RWPE2 (cell line): ENCODE measurements around the gene KLF11.
"Not testable (repeated sequence)": the region's sequence is repeated elsewhere in the genome, so short reads cannot be mapped to it uniquely, and the experiment has no call there.

Source experiments
- ATAC-seq: fragments of 200-7000 bp; cut with Tn5 transposase; 3 replicates; pipeline ENCODE4 v1.9.1; 2021; ENCODE audit warnings: low read depth
- DNase-seq: peaks from one replicate; pipeline ENCODE4 v3.0.0-alpha.2; 2020; ENCODE audit warnings: low spot score
- H3K27ac ChIP-seq: fragments of 450-650 bp; 2 replicates; pipeline ENCODE4 v1.5.1; 2017; ENCODE audit warnings: mild to moderate bottlenecking; ENCODE audit not compliant: poor library complexity, severe bottlenecking
- H3K27me3 ChIP-seq: fragments of 250-450 bp; sonication (Bioruptor Pico); 2 replicates; pipeline ENCODE4 v1.5.1; 2021; ENCODE audit warnings: mild to moderate bottlenecking, moderate library complexity; ENCODE audit not compliant: insufficient read depth, poor library complexity, severe bottlenecking
- H3K36me3 ChIP-seq: fragments of 250-450 bp; sonication (Bioruptor Pico); 2 replicates; pipeline ENCODE4 v1.5.1; 2020; ENCODE audit warnings: low read depth, mild to moderate bottlenecking, moderate library complexity
- H3K4me1 ChIP-seq: fragments of 250-450 bp; sonication (Bioruptor Pico); 2 replicates; pipeline ENCODE4 v1.5.1; 2021; ENCODE audit warnings: mild to moderate bottlenecking, moderate library complexity; ENCODE audit not compliant: insufficient read depth, poor library complexity, severe bottlenecking
- H3K4me3 ChIP-seq: fragments of 250-450 bp; sonication (Bioruptor Pico); 2 replicates; pipeline ENCODE4 v1.5.1; 2021; ENCODE audit warnings: mild to moderate bottlenecking, moderate library complexity; ENCODE audit not compliant: severe bottlenecking
- H3K9me3 ChIP-seq: fragments of 250-450 bp; sonication (Bioruptor Pico); 2 replicates; pipeline ENCODE4 v1.5.1; 2021; ENCODE audit warnings: mild to moderate bottlenecking, moderate library complexity; ENCODE audit not compliant: severe bottlenecking
- CTCF ChIP-seq: fragments of 450-650 bp; IDR thresholded peaks from one replicate; pipeline ENCODE4 v1.5.1; 2017; ENCODE audit warnings: mild to moderate bottlenecking, moderate library complexity; ENCODE audit not compliant: poor library complexity, severe bottlenecking

The KLF11 gene

GRCh38 chr2:10028407-10028987 is 14.9 kb upstream of the KLF11 start:
- no peaks in the 10 kb centered on the region for H3K4me1 ChIP-seq

GRCh38 chr2:10028988-10029874 is 14.1 kb upstream of the KLF11 start:
- no peak for DNase-seq
- ATAC-seq, result peak; percentile 48
- TF ChIP-seq CTCF, result no peak
- H3K36me3 ChIP-seq, result no peaks in the 10 kb centered on the region
- H3K9me3 ChIP-seq, result no peaks in the 10 kb centered on the region
- H3K27ac ChIP-seq, result no peak overlapping the region
- H3K27me3 ChIP-seq, result no peaks in the 10 kb centered on the region
- H3K4me3 ChIP-seq, result no peak overlapping the region
- no peaks in the 10 kb centered on the region for H3K4me1 ChIP-seq

More at GRCh38 chr2:10028407-10028987, 14.9 kb upstream of the KLF11 start:
- Histone ChIP-seq H3K36me3 (no peaks in the 10 kb centered on the region), H3K4me3 (no peak overlapping the region), H3K27ac (no peak overlapping the region), H3K27me3 (no peaks in the 10 kb centered on the region), H3K9me3 (no peaks in the 10 kb centered on the region)
- no peak for TF ChIP-seq CTCF
- DNase-seq (no peak), ATAC-seq (no peak)

GRCh38 chr2:10029875-10030223 is 13.5 kb upstream of the KLF11 start:
- no peak for DNase-seq
- Histone ChIP-seq H3K4me1 (no peaks in the 10 kb centered on the region), H3K4me3 (no peak overlapping the region), H3K27me3 (no peaks in the 10 kb centered on the region), H3K36me3 (no peaks in the 10 kb centered on the region), H3K27ac (no peak overlapping the region), H3K9me3 (no peaks in the 10 kb centered on the region)
- no peak for ATAC-seq
- no peak for TF ChIP-seq CTCF

GRCh38 chr2:10030311-10030736 is 13.0 kb upstream of the KLF11 start:
- Histone ChIP-seq H3K36me3 (no peaks in the 10 kb centered on the region), H3K4me1 (no peaks in the 10 kb centered on the region), H3K4me3 (no peak overlapping the region), H3K27me3 (no peaks in the 10 kb centered on the region), H3K9me3 (no peaks in the 10 kb centered on the region), H3K27ac (no peak overlapping the region)
- no peak for TF ChIP-seq CTCF
- ATAC-seq (no peak), DNase-seq (no peak)

GRCh38 chr2:10030798-10031197 is 12.6 kb upstream of the KLF11 start:
- not testable (repeated sequence) for H3K27ac ChIP-seq, H3K4me1 ChIP-seq, H3K9me3 ChIP-seq, H3K27me3 ChIP-seq, ATAC-seq, DNase-seq, H3K4me3 ChIP-seq, H3K36me3 ChIP-seq
